NCI-H2196 (cell line): ENCODE results near the gene DDAH2.

Source experiments
- DNase-seq: peaks from one replicate; lab custom pipeline; 2025; ENCODE audit not compliant: unreplicated experiment; lab: John Stamatoyannopoulos, UW

DDAH2 gene

GRCh38 chr6:31733734-31734133 is 4.6 kb upstream of the DDAH2 start:
- no peak for DNase-seq

DNA sequence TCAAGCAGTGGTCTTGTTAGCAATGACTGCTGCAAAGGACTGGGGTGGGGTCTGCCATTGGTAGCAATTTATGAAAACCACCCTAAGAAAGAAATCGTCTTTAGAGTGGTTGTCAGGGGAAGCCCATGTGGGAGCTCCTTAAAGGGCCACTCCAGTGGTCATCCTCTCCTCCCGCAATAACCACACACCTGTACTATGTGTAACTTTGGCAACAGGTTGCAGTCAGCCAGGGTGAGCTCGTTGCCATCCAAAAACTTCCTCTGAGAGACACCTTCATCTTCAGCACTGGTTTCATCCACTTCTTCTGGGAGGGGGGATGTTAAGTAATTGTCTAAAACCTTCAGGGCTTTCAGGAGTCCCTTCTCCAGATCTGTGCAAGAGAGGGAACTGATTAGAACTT is 2.9 kb upstream of the DDAH2 start:
- DNase-seq = no peak

- no peak for DNase-seq
These were observed 1.6 kb upstream of the DDAH2 start for GRCh38 chr6:31730631-31731086.

DNA sequence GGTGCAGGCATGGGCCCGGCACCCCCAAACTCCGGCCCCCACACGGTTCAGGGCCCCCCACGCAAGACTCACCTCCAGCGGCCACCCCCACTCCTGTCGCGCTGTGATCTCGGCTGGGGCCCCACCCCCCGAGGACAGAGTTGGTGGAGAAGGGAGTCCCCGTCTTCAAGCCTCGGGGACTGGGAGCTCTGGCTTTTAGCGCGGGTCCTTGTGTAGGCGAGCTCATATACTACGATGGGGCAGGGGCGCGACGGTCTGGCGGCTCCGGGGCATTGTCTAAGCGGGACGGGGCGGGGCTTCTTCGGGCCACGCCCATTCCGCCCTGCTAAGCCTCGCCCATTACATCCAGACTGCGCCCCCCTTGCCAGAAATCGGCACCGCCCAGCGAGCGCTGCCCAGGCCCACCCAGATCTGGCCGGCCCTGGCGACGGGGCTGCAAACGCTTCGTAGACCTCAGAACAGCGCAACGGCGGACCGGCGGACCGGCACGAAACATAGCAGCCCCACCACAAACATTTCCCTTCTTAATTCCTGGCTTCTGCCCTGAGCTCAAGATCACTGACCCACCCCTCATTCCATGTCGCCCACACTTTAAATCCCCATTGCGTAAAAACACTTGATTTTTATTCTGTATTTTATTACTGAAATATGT is 1.0 kb upstream of the DDAH2 start:
- DNase-seq = peak; percentile 76

- DNase-seq = peak; percentile 84
These were observed 448 bp upstream of the DDAH2 start for GRCh38 chr6:31729515-31729978.

DNA sequence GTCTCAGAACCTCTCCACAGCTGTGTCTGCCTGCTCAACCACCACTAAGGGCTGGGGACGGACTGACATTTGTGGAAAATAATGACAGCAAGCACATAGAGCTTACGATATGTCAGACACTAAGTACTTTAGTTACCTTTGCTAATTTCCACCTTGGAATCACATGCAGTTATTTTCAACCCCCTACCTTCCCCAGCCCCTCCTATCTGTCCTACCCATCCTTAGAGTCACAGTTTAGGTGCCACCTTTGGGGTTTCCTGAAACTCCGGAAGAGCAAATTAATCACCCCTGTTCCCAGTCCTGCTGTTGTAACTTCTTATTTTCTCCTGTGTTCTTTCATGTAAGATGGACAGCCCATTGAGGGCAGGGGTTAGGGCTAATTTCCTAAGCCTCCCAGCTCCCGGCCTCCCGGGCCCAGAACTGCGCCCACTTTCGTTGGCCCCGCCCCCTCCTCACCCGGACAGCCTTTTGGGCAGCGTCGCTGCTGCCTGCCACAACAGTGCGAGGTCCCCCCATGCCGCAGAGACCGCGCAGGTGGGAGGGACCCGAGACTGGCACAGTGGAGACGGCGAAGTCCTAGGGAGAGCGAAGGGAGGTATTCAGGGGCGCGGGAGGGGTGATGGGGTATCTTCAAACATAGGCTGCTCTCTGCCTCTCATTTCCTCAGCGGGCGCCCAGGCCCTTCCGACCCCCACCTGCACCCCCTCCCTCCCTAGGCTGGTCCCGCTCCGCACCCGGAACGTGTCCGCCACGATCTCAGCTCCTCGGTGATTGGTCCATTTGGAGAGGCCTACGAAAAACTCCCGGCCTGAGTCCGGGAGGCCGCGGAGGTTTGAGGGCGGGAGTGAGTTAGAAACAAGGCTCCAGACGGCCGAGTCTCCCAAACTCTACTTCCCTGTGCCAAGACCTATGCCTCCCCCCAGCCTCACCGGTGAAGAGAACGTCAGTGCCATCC is 1.1 kb downstream of the DDAH2 start:
- no peak for DNase-seq

GRCh38 chr6:31727034-31727716 is 1.9 kb downstream of the DDAH2 start:
- DNase-seq = no peak

GRCh38 chr6:31725502-31726350 is 3.4 kb downstream of the DDAH2 start:
- no peak for DNase-seq

DNA sequence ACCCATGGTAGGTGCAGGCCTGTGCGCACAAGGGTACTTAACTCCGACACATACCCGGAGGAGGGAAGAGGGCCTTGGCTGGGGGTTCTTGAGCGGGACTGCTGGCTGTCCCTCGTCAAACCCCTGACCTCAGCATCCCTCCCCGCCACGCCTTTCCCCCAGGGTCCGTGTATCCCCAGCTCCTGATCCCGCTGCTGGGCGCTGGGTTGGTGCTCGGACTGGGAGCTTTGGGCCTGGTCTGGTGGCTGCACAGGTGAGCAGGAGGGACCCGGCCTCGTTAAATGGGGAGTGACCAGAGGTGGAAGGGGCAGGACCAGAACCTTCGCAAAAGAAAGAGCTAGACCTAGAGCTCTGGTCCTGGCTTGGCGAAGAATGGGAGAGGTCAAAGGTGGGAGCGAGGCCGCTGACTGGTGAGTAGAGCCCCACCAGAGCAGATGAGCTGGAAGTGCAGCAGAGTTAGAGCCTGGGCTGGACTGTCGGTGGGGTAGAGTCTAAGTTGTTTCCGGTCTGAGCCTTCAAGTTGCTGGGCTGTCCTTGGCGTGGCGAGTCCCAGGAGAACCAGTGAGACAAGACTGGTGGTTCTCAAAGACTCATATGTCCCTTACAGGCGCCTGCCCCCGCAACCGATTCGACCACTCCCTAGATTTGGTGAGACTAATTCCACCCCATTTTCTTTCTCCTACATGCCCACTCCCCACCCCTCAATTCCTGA is 5.0 kb downstream of the DDAH2 start:
- DNase-seq = no peak

DNA sequence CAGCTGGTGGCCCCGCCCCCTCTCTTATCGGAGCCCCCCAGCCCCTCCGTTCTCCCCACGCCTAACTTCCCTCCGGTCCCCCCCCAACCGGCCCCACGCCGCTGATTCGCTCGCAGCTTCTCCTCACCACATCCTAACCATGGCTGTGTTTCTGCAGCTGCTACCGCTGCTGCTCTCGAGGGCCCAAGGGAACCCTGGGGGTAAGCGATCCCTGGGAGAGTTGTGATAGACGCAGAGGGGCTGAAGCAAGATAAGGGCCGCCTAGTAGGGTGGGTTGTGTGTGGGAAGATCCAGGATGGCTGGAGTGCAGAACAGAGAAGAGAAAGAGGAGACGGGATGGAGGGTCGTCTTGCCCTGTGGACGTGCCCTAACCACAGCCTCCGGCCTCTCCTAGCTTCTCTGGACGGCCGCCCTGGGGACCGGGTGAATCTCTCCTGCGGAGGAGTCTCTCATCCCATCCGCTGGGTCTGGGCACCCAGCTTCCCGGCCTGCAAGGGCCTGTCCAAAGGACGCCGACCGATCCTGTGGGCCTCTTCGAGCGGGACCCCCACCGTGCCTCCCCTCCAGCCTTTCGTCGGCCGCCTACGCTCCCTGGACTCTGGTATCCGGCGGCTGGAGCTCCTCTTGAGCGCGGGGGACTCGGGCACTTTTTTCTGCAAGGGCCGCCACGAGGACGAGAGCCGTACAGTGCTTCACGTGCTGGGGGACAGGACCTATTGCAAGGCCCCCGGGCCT is 5.7 kb downstream of the DDAH2 start, which contains the start of gene MPIG6B:
MPIG6B (plus strand) TSS at position 129 of the 735 bp plus-strand sequence; CDS start at position 140, 11 bp downstream.
- DNase-seq = no peak

DNA sequence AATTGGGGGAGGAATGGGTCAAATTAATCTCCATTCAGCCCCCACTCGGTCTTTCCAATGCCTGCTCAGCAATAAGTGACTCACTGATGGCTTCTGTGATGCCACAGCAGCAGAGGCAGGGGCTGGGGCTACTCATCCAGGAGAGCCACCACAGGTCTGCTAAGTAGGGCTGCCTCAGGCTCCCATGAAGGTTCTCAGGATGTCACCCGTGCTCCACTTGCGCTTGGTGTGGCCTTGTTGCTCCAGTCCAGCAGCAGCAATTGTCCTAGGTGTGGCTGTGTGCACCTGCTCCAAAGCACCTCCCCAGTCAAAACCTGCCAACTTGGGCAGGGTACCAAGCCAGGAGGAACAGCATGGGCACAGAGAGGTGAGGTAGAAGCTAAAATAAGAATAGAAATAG is 6.9 kb downstream of the DDAH2 start:
- DNase-seq = no peak

- no peak for DNase-seq
These were observed 7.6 kb downstream of the DDAH2 start, which contains the start of gene LY6G6C for GRCh38 chr6:31721351-31722020. Gene LY6G6C, minus strand, starts transcription at chr6:31721746. Its CDS starts 67 bp downstream, at chr6:31721679.

DNA sequence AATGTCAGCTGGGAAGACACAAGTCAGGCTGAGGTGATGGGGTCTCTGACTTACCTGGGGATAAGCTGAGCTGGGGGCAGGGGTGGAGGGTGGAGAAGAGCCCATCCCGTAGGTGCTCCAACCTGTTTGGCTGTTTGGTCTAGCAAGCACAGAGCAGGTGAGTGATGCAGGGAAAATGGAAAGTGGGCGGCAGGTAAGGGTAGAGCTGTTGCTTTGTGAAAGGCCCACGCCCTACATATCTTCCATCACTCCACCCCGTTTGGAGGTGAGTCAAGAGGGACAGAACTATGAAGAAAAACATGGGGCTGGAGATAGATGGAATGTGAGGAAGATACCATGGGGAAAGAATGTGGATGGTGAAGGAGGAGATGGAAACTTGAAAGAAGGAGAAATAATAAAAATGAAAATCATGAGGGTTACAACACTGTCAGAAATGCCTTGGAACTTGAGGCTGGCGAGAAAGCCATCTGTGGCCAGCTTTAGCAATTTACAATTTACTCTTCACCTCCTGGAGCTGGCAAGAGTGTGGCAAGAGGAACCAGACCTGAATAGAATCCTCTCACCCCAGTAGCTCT is 8.8 kb downstream of the DDAH2 start:
- no peak for DNase-seq

- no peak for DNase-seq
These were observed 10.1 kb downstream of the DDAH2 start for GRCh38 chr6:31719001-31719400.

GRCh38 chr6:31718265-31718664 is 10.8 kb downstream of the DDAH2 start:
- peak; percentile 71 for DNase-seq

GRCh38 chr6:31717499-31718222 is 11.4 kb downstream of the DDAH2 start:
- no peak for DNase-seq
